22Rv1 (cell line): ENCODE results near the gene PSKH1.

ENCODE experiments used
- CTCF ChIP-seq: fragments of 450-650 bp; IDR thresholded peaks from 2 replicates; pipeline ENCODE4 v1.5.1; 2017; ENCODE audit warnings: mild to moderate bottlenecking
- ZFX ChIP-seq: fragments of 450-650 bp; IDR thresholded peaks from 2 replicates; pipeline ENCODE4 v1.6.1; 2017; ENCODE audit warnings: antibody characterized with exemption, borderline replicate concordance

- no peak for TF ChIP-seq CTCF
- TF ChIP-seq ZFX, result no peak
Observed at GRCh38 chr16:67928147-67928546, 35.1 kb downstream of the PSKH1 start.
